HG03066 (cell line): Measurements from ENCODE around the gene DISP3.

Experiments
- ATAC-seq: cut with Tn5 transposase; IDR thresholded peaks from one replicate; pipeline ENCODE4 v1.9.1; 2021; ENCODE audit warnings: low read depth; ENCODE audit not compliant: unreplicated experiment

DISP3 gene

DNA sequence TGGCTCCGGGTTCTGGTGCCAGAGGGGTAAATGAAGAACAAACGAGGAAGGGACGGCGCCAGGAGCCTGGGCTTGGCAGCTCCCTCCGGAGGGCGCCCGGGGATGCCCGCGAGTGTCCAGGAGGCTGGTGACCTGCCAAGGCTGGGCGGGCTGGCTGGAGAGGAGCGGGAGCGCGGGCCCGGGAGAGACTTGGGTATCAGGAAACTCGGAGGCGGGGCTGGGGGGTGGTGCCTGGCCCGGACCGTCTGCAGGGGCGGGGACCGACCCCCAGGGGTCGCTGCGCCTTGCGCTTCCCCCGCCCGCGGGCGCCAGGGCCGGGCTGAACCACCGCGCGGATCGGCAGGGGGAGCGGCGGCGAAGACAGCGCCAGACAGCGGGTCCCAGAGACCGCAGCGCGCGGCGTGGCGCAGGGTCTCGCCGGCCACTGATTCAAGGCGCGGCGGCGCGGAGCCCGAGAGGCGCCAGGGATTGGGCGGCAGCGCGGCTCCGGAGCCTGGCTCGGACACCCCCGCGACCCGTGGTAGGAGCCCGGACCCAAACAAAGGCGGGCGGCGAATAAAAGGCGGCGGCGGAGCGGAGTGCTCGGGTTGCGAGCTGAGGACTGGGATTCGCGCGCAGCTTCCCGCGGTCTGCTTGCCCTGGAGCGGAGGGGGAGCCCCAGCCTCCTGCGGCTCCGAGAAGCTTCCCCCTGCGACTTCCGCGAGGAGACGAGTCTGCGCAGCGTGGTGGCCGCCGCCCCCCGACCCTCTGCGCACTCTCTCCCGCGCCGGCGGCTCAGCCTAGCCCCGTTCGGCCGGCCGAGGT is at the start of gene DISP3:
TSS of gene DISP3 (plus strand) at position 585 of the 804 bp plus-strand sequence. CDS start 21,838 bp downstream, outside the sequence.
- no peak for ATAC-seq

DNA sequence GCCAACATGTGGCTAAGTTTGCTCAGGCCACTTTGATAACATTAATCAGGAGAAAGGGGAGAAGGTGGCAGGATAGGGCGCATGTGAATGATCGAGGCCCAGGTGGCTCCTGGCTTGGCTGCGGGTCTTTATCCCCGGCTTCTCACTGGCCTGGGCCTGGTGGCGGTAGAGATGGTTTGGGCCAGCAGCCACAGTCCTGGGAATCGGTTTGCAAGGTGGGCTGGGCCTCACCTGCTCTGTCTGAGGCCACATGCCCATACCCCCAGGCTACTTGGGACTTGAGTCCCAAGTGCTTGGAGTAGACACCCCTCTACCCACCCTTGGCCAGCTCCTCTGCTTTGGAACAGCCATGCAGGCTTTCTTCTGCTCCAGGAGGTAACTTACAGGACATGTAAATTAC is 49.7 kb upstream of the DISP3 start:
- no peak for ATAC-seq

- ATAC-seq: no peak
Observed at GRCh38 chr1:11429935-11430334, 49.0 kb upstream of the DISP3 start.

- ATAC-seq: no peak
Observed at GRCh38 chr1:11431941-11432507, 46.9 kb upstream of the DISP3 start.

DNA sequence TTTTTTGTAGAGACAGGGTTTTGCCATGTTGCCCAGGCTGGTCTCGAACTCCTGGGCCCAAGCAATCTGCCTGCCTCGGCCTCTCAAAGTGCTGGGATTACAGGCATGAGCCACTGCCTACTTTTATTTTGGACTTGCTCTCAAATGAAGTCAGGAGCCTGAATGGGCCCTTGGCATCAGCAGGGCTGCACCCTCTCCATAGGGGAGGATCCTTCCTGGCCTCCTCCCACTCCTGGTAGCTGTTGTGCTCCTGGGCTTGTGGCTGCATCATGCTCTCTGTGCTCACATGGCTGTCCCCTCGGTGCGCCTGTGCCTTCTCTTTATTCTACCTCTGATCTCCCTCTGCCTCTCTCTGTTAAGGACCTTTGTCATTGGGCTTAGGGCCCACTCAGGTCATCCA is 46.4 kb upstream of the DISP3 start:
- ATAC-seq: no peak

DNA sequence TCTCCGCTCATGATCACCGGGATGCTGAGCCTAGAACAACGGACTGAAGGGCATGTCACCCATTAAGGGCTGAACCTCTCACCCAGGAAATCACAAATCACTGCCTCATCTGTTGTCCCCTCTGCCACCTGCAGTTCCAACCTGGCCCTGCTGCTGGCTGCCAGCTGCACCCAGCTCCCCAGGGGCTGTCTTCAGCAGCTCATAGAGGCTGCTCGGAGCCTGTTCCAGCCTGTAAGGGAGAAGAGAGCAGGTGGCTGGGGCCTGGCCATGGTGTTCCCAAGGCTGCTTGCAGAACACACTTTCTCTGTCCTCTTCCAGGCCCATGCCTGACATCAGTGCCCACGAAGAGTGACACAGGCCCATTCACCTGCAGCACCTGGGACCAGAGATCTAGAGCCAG is 44.5 kb upstream of the DISP3 start:
- no peak for ATAC-seq

DNA sequence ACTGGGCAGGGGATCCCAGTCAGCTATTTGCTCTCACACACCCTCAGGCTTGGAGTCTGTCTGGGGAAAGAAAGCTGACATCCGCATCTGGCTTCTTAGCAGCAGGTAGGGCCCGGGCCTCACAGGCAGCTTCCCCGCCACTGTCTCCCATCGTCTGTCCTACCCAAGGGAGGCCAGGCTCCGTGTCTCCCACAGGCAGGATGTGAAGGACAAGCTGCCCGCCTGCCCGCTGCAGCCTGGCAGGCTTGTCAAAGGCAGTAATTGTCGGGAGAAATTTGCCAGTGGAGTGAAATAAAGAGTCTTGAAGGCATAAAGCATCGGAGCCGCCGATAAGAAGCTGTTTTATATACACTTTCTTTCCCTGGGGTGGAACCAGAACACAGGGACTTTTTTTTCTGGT is 44.0 kb upstream of the DISP3 start:
- no peak for ATAC-seq

DNA sequence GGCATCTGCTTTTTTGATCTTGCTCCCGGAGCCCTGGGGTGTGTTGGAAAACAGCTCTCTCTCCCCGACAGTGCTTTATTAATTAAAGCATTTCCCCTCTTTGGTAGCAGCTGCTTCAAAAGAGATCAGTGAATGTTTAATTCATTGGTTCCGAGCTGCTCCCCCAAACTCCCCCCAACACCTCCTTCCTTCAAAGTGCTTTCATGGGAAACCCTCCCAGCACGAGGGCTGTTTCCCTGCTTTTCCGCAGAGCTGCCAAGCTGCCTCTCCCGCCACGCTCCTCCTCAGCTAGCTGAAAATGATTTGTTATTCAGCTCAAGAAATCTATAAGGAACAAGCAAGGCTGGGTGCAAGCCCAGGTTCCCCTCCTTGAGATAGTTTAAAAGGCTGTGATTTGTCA is 40.0 kb upstream of the DISP3 start:
- no peak for ATAC-seq

- ATAC-seq: no peak
Observed at GRCh38 chr1:11441211-11441952, 37.6 kb upstream of the DISP3 start.

- ATAC-seq: no peak
Observed at GRCh38 chr1:11443043-11443442, 35.9 kb upstream of the DISP3 start.

DNA sequence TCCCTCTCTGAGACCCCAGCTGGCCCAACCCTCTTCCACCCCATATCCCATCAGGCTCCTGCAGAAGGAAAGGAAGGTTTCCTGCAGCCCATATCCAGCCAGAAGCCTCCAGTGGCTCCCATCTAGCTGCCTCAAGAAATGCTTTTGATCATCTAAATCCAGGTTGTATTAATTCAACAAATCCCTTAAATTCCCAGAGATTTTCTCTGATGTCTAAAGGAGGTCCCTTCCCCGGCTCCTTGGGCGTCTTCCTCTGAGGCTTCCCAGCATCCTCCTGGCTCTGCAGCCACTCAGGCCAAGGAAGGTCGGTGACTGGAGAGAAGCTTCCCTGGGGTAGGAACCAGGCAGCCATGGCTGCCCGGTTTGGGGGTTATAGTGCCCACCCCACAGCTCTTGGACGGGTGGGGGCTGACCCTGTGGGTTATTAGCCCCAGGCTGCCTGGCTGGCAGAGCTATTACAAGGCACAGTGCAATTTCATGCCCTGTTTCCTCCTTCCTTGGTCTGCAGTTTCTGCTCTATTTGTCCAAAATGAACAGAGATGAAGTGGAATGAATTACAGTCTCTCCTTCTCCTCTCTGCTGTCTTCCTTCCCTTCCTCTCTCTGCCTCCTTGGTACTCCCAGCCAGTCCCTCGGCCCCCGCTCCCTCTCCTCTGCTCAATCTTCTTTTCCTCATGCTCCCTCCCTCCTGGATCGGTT is 34.8 kb upstream of the DISP3 start:
- ATAC-seq: no peak

DNA sequence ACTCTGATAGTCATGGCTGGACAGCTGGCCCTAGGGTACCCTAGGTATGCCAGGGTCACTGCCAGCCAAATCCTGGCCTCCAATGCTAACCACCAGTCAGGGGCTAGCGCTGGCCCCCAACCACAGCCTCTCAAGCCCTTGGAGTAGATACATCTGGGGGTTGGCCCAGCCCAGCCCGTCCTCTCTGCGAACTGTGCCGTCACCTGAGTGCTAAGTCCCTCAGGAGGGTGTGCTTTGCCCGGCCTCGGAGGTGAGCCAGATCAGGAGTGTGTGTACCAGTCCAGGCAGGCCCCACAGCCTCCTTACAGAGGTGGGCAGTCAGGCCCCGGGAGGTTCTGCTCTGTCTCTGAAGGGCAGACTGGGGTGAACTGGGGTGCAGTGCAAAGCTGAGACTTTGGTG is 34.0 kb upstream of the DISP3 start:
- no peak for ATAC-seq

- no peak for ATAC-seq
Observed at GRCh38 chr1:11447903-11448302, 31.1 kb upstream of the DISP3 start.

DNA sequence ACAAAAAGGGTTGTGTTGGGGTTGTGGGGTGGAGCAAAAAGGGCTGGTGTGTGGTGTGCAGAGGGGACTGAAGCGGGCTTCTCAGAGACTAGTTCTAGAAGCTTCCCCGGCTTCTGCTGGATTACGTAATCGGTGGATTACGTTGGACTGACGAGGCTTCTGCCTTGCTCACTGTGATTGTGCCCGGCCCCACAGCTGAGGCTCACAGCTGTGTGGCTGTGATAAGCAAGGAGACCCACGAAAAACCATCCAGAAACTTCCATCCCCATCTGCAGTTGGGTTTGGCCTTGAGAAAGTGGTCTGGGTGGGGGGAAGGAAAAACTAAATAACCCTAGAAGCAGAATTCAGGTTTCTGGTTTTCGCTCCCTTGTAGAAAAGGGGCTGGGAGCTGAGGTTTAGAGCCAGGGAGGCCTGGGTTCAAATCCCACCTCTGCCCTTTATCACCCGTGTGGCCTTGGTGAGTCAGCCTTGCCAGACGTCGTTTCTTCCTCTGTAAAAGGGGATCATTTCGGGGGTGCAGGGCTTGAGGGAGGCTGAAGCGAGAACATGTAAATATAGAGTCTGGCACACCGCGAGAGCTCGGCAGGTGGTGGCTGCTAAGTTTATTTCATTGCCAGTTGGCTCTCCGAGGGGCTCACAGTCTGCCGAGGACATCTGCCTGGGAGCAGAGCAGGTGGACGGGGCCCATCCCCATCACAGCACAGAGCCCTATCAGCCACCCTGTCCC is 30.4 kb upstream of the DISP3 start:
- ATAC-seq: no peak

DNA sequence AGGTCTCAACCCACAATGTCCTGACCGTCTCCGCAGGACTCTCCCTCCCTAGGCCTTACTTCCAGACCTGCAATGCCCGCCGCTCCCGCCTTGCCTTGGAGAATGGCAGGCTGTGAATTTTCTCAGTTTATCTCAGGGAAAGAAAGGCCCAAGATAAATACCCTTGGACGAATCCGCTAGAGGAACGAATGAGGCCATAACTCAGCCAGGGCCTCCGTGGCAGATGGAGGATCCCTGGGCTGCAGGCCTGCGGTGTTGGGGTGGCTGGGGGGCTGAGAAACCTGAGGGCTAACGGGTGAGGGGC is 29.9 kb upstream of the DISP3 start:
- no peak for ATAC-seq

- ATAC-seq: no peak
Observed at GRCh38 chr1:11450310-11450709, 28.6 kb upstream of the DISP3 start.

GRCh38 chr1:11453742-11454491 is 25.0 kb upstream of the DISP3 start:
- no peak for ATAC-seq

- ATAC-seq: no peak
Observed at GRCh38 chr1:11455967-11456570, 22.9 kb upstream of the DISP3 start.

DNA sequence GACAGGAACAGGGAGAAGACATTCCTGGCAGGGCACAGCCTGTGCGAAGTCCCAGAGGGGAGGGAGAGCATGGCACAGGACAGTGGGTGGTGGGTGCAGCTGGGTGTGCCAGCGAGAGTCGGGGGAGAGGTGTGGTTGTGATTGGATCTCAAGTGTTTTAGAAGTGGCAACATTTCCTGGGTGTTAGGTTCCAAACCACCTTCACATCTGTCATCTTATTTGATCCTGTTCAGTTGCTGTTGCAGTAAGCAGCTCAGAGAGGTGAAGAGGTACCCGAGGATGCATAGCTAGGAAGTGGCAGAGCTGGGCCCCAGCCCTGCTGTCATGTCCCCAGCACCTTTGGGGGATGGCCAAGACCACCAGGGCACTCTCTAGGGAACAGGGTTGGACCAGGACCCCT is 22.0 kb upstream of the DISP3 start:
- ATAC-seq: no peak
